ENCODE data around the gene CTSC. TPM values are rescaled to one million over a fixed set of nuclear protein-coding genes. Genes with fewer than 3 reads are reported as not detected.

Gene CTSC
- total RNA-seq, 1 experiment from 2014 or later, result 119 TPM

DNA sequence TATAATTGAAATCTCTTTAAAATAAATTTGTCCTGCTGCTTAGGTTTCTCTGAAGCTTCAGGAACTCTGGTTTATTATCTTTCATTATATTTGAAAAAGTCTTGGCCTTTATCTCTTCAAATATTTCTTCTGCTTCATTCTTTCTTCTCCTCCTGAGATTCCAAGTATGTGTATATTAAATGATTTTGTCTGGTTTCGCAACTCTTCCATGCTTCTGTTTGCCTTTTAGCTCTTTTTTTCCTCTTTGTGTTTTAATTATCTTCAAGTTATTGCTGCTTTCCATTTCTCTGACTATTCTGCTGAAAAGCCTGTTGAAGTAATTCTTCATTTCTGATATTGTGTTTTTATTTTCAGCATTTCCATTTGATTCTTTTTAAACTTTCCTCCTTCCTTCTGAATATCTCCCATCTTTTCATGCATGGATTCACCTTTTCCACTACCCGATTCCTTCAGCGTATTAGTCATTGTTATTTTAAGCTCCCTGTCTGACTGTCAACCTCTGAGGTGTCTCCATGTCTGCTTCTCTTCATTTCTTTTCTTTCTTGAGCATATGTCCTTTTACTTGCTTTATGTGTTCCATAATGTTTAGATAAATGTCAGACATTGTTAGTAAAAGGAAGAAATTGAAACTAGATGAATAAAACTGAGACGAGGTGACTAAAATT lies 46.6 kb upstream of the CTSC start:
- Histone ChIP-seq H3K27me3 (ENCODE audit: insufficient read depth, low read depth) (no peaks in the 10 kb centered on the region), H3K9me3 (ENCODE audit: insufficient read depth, low read depth) (no peaks in the 10 kb centered on the region; the same call in 1 of the 2 replicates), H3K4me2 (peak overlapping the region; percentile 76), H3K36me3 (ENCODE audit: low read depth) (no peaks in the 10 kb centered on the region), H3K4me1 (replicated peaks; ENCODE audit: insufficient read depth) (peaks cover 50% of the 10 kb centered on the region), H4K20me1 (ENCODE audit: insufficient read depth) (no peaks in the 10 kb centered on the region), H3K4me3 (peak overlapping the region; percentile 37; the same call in 1 of the 2 replicates), H3F3A (ENCODE audit: insufficient read depth, low read depth) (peaks cover 27% of the 10 kb centered on the region), H3K27ac (peak overlapping the region; percentile 44), H3K9me2 (ENCODE audit: insufficient read depth) (0 out of 2 replicates have a peak, but pooled peaks cover 15% of the 10 kb centered on the region), H2AFZ (peak overlapping the region; percentile 10; the same call in 1 of the 2 replicates), H3K79me2 (ENCODE audit: low read depth) (no peaks in the 10 kb centered on the region)
- DNase-seq, result peak in 1 of 2 experiments; percentile 81
- no TSS peak for BruUV-seq (replicated peaks)
- intact Hi-C loops (cut with micrococcal nuclease; ENCODE audit: unreplicated experiment), result loop anchor here (2.0 to 5.0 kb wide), 4 partner anchors 19 to 158 kb away; partner anchors contain the start of gene CTSC
- POLR2A ChIA-PET (ENCODE audit: unreplicated experiment), result interaction anchor here (0.6 kb wide), 4 partner anchors 26 to 48 kb away, joined by 3 to 7 read pairs (median 4); partner anchors contain the start of gene CTSC
- CTCF ChIA-PET, result no interaction called here
- TF ChIP-seq, protein P1, sequence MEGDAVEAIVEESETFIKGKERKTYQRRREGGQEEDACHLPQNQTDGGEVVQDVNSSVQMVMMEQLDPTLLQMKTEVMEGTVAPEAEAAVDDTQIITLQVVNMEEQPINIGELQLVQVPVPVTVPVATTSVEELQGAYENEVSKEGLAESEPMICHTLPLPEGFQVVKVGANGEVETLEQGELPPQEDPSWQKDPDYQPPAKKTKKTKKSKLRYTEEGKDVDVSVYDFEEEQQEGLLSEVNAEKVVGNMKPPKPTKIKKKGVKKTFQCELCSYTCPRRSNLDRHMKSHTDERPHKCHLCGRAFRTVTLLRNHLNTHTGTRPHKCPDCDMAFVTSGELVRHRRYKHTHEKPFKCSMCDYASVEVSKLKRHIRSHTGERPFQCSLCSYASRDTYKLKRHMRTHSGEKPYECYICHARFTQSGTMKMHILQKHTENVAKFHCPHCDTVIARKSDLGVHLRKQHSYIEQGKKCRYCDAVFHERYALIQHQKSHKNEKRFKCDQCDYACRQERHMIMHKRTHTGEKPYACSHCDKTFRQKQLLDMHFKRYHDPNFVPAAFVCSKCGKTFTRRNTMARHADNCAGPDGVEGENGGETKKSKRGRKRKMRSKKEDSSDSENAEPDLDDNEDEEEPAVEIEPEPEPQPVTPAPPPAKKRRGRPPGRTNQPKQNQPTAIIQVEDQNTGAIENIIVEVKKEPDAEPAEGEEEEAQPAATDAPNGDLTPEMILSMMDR (conservative IDR thresholded peaks at IDR 0.05), result no peak
- no peak for TF ChIP-seq EZH2 (IDR thresholded peaks at IDR 0.05; ENCODE audit: low read depth)

DNA sequence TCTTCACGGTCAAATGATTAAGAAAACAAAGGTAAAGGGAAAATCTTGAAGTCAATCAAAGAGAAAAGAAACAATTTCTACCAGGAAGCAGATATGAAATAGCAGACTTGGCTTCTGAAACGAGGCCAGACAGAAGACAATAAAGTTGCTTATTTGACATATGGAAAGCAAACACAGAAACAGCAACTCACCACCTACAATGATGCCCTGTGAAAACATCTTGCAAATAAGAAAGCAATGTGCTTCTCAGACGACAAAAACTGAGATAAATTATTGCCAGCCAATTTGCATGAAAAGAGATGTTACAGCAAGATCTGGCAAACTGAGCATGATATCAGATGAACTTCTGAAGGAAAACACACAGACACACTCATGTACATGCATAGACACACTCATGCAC lies 45.9 kb upstream of the CTSC start:
- Histone ChIP-seq H2AFZ (no peak overlapping the region), H3K79me2 (ENCODE audit: low read depth) (no peaks in the 10 kb centered on the region), H3F3A (ENCODE audit: insufficient read depth, low read depth) (peaks cover 27% of the 10 kb centered on the region), H3K4me2 (peak overlapping the region; percentile 48), H4K20me1 (ENCODE audit: insufficient read depth) (no peaks in the 10 kb centered on the region), H3K9me3 (ENCODE audit: insufficient read depth, low read depth) (no peaks in the 10 kb centered on the region; the same call in 1 of the 2 replicates), H3K9me2 (ENCODE audit: insufficient read depth) (0 out of 2 replicates have a peak, but pooled peaks cover 15% of the 10 kb centered on the region), H3K27ac (peak overlapping the region; percentile 14; the same call in 1 of the 2 replicates), H3K4me3 (no peak overlapping the region), H3K36me3 (ENCODE audit: low read depth) (no peaks in the 10 kb centered on the region), H3K4me1 (replicated peaks; ENCODE audit: insufficient read depth) (peaks cover 43% of the 10 kb centered on the region), H3K27me3 (ENCODE audit: insufficient read depth, low read depth) (no peaks in the 10 kb centered on the region)
- DNase-seq, result peak in 1 of 2 experiments; percentile 54
- CTCF ChIA-PET, result interaction anchor here (0.6 kb wide), 1 partner anchor 506 kb away, joined by 3 read pairs; no protein-coding TSS in a partner anchor
- intact Hi-C loops (cut with micrococcal nuclease; ENCODE audit: unreplicated experiment), result loop anchor here (5.0 kb wide), 2 partner anchors 46 to 159 kb away; partner anchors contain the start of gene CTSC
- POLR2A ChIA-PET (ENCODE audit: unreplicated experiment), result no interaction called here
- TF ChIP-seq EZH2 (IDR thresholded peaks at IDR 0.05; ENCODE audit: low read depth), result no peak
- TF ChIP-seq, protein P1 (conservative IDR thresholded peaks at IDR 0.05), result no peak
- BruUV-seq (replicated peaks), result no TSS peak

DNA sequence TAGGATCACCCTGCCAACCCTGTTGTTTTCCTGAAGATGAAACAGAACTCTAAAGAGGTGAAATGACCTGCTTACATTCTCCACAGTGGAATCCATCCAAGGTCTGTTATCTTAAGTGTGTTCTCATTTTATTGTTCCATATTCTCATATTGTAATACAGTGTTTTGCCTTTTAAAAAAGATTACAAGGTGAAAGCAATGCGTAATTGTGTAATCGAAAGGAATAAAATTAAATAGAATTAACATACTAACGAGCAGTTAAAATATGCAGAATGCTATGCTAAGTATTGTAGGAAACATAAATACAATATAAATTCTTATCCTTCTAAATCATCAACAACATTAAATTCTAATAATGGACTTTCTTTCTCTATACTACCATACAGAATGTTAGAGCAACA lies 41.6 kb upstream of the CTSC start:
- no peaks in the 10 kb centered on the region for H4K20me1 ChIP-seq (ENCODE audit: insufficient read depth)
- peaks cover 10% of the 10 kb centered on the region for H3F3A ChIP-seq (ENCODE audit: insufficient read depth, low read depth)
- TF ChIP-seq, protein P1 (conservative IDR thresholded peaks at IDR 0.05), result no peak
- no peak for TF ChIP-seq EZH2 (IDR thresholded peaks at IDR 0.05; ENCODE audit: low read depth)
- CTCF ChIA-PET, result no interaction called here
- no peaks in the 10 kb centered on the region for H3K36me3 ChIP-seq (ENCODE audit: low read depth)
- peaks cover 19% of the 10 kb centered on the region for H3K4me1 ChIP-seq (replicated peaks; ENCODE audit: insufficient read depth)
- H3K9me2 ChIP-seq (ENCODE audit: insufficient read depth), result 0 out of 2 replicates have a peak, but pooled peaks cover 15% of the 10 kb centered on the region
- H3K9me3 ChIP-seq (ENCODE audit: insufficient read depth, low read depth), result no peaks in the 10 kb centered on the region; the same call in 1 of the 2 replicates
- POLR2A ChIA-PET (ENCODE audit: unreplicated experiment), result interaction anchor here (0.6 kb wide), 1 partner anchor 53 kb away, joined by 4 read pairs; no protein-coding TSS in a partner anchor
- BruUV-seq (replicated peaks), result no TSS peak
- no peak for DNase-seq
- intact Hi-C loops (cut with micrococcal nuclease; ENCODE audit: unreplicated experiment), result no loop called here
- H3K4me3 ChIP-seq, result no peak overlapping the region
- no peaks in the 10 kb centered on the region for H3K79me2 ChIP-seq (ENCODE audit: low read depth)
- H3K27ac ChIP-seq, result no peak overlapping the region
- no peak overlapping the region for H2AFZ ChIP-seq
- H3K27me3 ChIP-seq (ENCODE audit: insufficient read depth, low read depth), result no peaks in the 10 kb centered on the region
- H3K4me2 ChIP-seq, result no peak overlapping the region

All from PC-9 (cell line).